DND-41 (cell line): ENCODE measurements around the gene HVCN1.

ENCODE experiments used
- ATAC-seq: fragments of 200-7000 bp; cut with Tn5 transposase; 3 replicates; pipeline ENCODE4 v1.9.1; 2021; ENCODE audit warnings: low read depth; ENCODE audit not compliant: insufficient read depth
- DNase-seq: peaks from one replicate; pipeline ENCODE4 v3.0.0-alpha.2; 2020
- H2AFZ ChIP-seq: 2 replicates; pipeline ENCODE4 v1.6.0; 2012; ENCODE audit warnings: low read depth, low read length
- H3K27ac ChIP-seq: 2 replicates; pipeline ENCODE4 v1.5.1; 2012; ENCODE audit warnings: low read length, inconsistent platforms
- H3K27me3 ChIP-seq: fragments of 200-600 bp; sonication (generic); 2 replicates; pipeline ENCODE4 v1.6.0; 2012; ENCODE audit warnings: low read length, mild to moderate bottlenecking, inconsistent platforms; ENCODE audit not compliant: insufficient read depth, poor library complexity
- H3K36me3 ChIP-seq: 2 replicates; pipeline ENCODE4 v1.5.1; 2012; ENCODE audit warnings: low read length, inconsistent platforms; ENCODE audit not compliant: insufficient read depth
- H3K4me1 ChIP-seq: 2 replicates; pipeline ENCODE4 v1.5.1; 2012; ENCODE audit warnings: mild to moderate bottlenecking, low read length; ENCODE audit not compliant: insufficient read depth
- H3K4me2 ChIP-seq: 2 replicates; pipeline ENCODE4 v1.6.0; 2012; ENCODE audit warnings: mild to moderate bottlenecking, moderate library complexity, low read length, inconsistent platforms; ENCODE audit not compliant: insufficient read depth
- H3K4me3 ChIP-seq, 2 experiments: fragments of 200-600 bp in 1 of 2; shearing (Covaris generic) in 1 of 2; 2 replicates each; pipeline ENCODE4 v1.5.1; 2012 to 2016; ENCODE audit warnings: inconsistent platforms in 2 of 2, low read length in 2 of 2, mild to moderate bottlenecking in 2 of 2, low read depth in 1 of 2, moderate library complexity in 1 of 2
- H3K79me2 ChIP-seq: 2 replicates; pipeline ENCODE4 v1.6.0; 2012; ENCODE audit warnings: low read length, inconsistent platforms; ENCODE audit not compliant: insufficient read depth
- H3K9ac ChIP-seq: 2 replicates; pipeline ENCODE4 v1.6.0; 2012; ENCODE audit warnings: low read depth, mild to moderate bottlenecking, inconsistent platforms, low read length, moderate library complexity
- H3K9me3 ChIP-seq: 2 replicates; pipeline ENCODE4 v1.5.1; 2012; ENCODE audit warnings: low read length, moderate library complexity, mild to moderate bottlenecking, inconsistent platforms; ENCODE audit not compliant: insufficient read depth, severe bottlenecking
- H4K20me1 ChIP-seq: 2 replicates; pipeline ENCODE4 v1.6.0; 2012; ENCODE audit warnings: low read length; ENCODE audit not compliant: insufficient read depth
- EZH2 ChIP-seq: IDR thresholded peaks from 3 replicates; pipeline ENCODE4 v1.6.1; 2012; ENCODE audit warnings: borderline replicate concordance, low read depth, mild to moderate bottlenecking, moderate library complexity, low read length, inconsistent platforms; ENCODE audit not compliant: severe bottlenecking
- TF ChIP-seq, protein P1 (sequence below): IDR thresholded peaks from 2 replicates; pipeline ENCODE4 v1.5.1; 2012; ENCODE audit warnings: borderline replicate concordance, low read length, moderate library complexity, mild to moderate bottlenecking; ENCODE audit not compliant: poor library complexity, severe bottlenecking; ENCODE audit errors: extremely low read depth

HVCN1 gene

DNA sequence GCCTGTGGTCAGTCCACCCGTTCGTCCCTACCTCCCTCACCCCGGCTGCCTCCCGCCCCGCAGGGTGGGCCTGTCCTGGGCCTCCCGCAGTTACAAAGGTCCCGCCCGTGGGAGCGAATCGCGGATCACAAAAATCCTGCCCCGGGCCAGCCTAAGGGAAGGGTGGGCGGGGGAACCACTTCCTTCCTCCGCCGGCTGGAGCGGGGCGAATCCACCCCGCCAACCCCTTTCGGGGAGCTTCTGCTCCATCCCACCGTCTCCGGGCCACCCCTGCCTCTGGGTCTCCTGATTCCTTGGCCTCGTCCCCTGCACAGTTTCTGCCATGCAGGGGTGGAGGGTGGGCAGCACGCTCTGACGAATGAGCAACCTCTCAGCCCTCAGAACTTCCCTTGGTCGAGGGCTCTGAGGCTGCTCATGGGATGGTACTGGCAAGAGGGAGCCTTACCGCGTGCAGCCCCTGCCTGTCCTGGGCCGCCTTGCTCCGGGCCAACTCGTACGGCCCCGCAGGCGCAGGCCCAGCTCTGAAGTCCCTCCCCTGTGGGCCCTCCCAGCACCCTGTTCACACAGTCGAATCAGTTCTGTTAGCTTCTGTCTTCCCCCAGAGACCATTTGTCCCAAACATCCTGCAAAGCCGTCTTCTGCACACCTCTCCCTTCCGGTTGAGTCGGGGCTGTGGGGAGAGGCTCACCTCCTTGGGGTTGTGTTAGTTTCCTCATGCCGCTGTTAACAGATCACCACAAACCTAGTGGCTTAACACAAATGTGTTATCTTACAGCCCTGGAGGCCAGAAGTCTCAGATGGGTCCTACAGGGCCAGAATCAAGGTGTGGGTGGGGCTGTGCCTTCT lies 589 bp upstream of the HVCN1 start:
- peak overlapping the region; percentile 32 to 57; a peak in 3 of 4 replicates for H3K4me3 ChIP-seq
- DNase-seq, result peak; percentile 81

DNA sequence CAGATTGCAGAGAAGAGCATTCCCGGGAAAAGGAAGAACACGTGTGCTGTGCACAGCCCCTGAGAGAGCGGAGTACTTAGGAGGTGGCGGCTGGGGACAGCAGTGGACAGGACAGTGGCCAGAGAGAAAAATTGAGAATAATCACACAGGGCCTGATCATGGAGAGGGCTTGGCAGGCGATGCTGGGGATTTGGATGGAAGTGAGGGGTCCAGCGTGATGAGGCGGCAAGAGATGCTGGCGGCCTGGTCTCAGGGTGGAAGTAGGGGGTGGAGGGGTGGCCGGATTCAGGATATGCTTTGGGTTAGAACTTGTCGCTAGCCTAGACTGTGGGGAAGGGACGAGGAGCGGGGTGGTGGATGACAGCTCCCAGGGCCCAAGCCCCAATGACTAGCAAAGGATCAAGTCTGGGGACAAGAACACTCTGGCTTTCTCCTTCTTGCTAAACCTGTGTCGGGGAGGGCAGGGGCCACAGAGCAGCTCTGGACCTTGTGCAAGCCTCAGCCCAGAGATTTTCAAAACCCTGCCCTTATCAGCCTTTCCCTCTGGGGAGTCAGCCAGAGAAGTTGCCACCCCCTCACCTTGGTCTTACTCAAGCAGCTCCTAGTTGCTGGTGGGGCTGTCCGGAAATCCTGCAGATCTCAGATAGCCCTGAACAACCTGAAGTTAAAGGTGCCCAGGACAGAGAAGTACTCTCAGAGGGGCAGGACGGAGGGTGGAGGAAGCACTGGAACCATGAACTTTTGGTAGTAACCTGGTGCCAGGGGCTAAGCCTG lies 1.3 kb downstream of the HVCN1 start:
- H3K79me2 ChIP-seq, result no peaks in the 10 kb centered on the region; the same call in 1 of the 2 replicates
- H3K9me3 ChIP-seq, result no peaks in the 10 kb centered on the region
- DNase-seq (no peak), ATAC-seq (no peak)
- TF ChIP-seq, protein P1, sequence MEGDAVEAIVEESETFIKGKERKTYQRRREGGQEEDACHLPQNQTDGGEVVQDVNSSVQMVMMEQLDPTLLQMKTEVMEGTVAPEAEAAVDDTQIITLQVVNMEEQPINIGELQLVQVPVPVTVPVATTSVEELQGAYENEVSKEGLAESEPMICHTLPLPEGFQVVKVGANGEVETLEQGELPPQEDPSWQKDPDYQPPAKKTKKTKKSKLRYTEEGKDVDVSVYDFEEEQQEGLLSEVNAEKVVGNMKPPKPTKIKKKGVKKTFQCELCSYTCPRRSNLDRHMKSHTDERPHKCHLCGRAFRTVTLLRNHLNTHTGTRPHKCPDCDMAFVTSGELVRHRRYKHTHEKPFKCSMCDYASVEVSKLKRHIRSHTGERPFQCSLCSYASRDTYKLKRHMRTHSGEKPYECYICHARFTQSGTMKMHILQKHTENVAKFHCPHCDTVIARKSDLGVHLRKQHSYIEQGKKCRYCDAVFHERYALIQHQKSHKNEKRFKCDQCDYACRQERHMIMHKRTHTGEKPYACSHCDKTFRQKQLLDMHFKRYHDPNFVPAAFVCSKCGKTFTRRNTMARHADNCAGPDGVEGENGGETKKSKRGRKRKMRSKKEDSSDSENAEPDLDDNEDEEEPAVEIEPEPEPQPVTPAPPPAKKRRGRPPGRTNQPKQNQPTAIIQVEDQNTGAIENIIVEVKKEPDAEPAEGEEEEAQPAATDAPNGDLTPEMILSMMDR, result no peak
- TF ChIP-seq EZH2, result no peak
- peaks cover 29% of the 10 kb centered on the region for H3K4me1 ChIP-seq
- peak overlapping the region; percentile 98 for H3K4me2 ChIP-seq
- H2AFZ ChIP-seq, result no peak overlapping the region
- no peaks in the 10 kb centered on the region for H4K20me1 ChIP-seq
- no peak overlapping the region for H3K27ac ChIP-seq
- no peak overlapping the region; the same call in 1 of the 2 replicates for H3K9ac ChIP-seq
- no peaks in the 10 kb centered on the region for H3K36me3 ChIP-seq
- no peaks in the 10 kb centered on the region for H3K27me3 ChIP-seq
- peak overlapping the region in 1 of 2 experiments; percentile 57; a peak in 2 of 4 replicates for H3K4me3 ChIP-seq

More for the DNA sequence above, 589 bp upstream of the HVCN1 start:
- TF ChIP-seq, protein P1, result no peak
- TF ChIP-seq EZH2, result no peak
- Histone ChIP-seq H3K4me1 (peaks cover 29% of the 10 kb centered on the region), H3K27ac (peak overlapping the region; percentile 84), H4K20me1 (no peaks in the 10 kb centered on the region), H3K9ac (peak overlapping the region; percentile 56), H2AFZ (peak overlapping the region; percentile 71), H3K36me3 (no peaks in the 10 kb centered on the region), H3K4me2 (peak overlapping the region; percentile 98), H3K79me2 (no peaks in the 10 kb centered on the region; the same call in 1 of the 2 replicates), H3K27me3 (no peaks in the 10 kb centered on the region), H3K9me3 (no peaks in the 10 kb centered on the region)
- peak; percentile 77 for ATAC-seq

GRCh38 chr12:110686294-110686903 lies 2.5 kb downstream of the HVCN1 start:
- H2AFZ ChIP-seq, result no peak overlapping the region
- no peak for DNase-seq
- no peaks in the 10 kb centered on the region for H3K36me3 ChIP-seq
- no peak overlapping the region for H3K9ac ChIP-seq
- H3K4me3 ChIP-seq, result no peak overlapping the region
- H3K27ac ChIP-seq, result no peak overlapping the region
- H3K27me3 ChIP-seq, result no peaks in the 10 kb centered on the region
- TF ChIP-seq EZH2, result no peak
- TF ChIP-seq, protein P1, result no peak
- ATAC-seq, result no peak
- no peak overlapping the region for H3K4me2 ChIP-seq
- no peaks in the 10 kb centered on the region; the same call in 1 of the 2 replicates for H3K79me2 ChIP-seq
- peaks cover 29% of the 10 kb centered on the region for H3K4me1 ChIP-seq
- H3K9me3 ChIP-seq, result no peaks in the 10 kb centered on the region
- H4K20me1 ChIP-seq, result no peaks in the 10 kb centered on the region
